ENCODE data around the gene CPA1. TPM values are rescaled to one million over a fixed set of nuclear protein-coding genes. Genes with fewer than 3 reads are reported as not detected.
A peak's percentile ranks its signal among the peaks of the same experiment; 100 is the strongest.

Gene CPA1
- total and polyA plus RNA-seq, 10 donors: 0.79 to 8.1 (median 2.2) TPM

- 83 to 89% (median 87%) methylated on average over 12 of the region's 12 CpGs for WGBS, 5 donors
- Histone ChIP-seq H3K27me3 (replicated peaks in 1 of 7) (no peaks in the 10 kb centered on the region), H3K9me3 (peaks cover 0 to 6% (median 0%) of the 10 kb centered on the region in 8 donors), H3K36me3 (no peaks in the 10 kb centered on the region), H3K4me3 (no peak overlapping the region), H3K4me1 (peaks cover 0 to 22% (median 2%) of the 10 kb centered on the region in 6 donors), H3K27ac (peak overlapping the region in 7 of 8 donors; percentile 7 to 88 (median 74))
- no peak for TF ChIP-seq POLR2AphosphoS5 (IDR thresholded peaks at IDR 0.05)
- no peak for TF ChIP-seq POLR2A (IDR thresholded peaks at IDR 0.05)
- no peak for TF ChIP-seq CTCF (IDR thresholded peaks at IDR 0.05 in 8 of 11, conservative IDR thresholded peaks at IDR 0.05 in 3 of 11)
- no peak for DNase-seq
- intact Hi-C loops (cut with DNase I; ENCODE audit: low total_unique reads): no loop called here
These were observed 7.5 kb downstream of the CPA1 start for GRCh38 chr7:130387628-130388403.

GRCh38 chr7:130388671-130389070 lies 8.4 kb downstream of the CPA1 start:
- H3K27me3 ChIP-seq (replicated peaks in 1 of 7): no peaks in the 10 kb centered on the region
- H3K9me3 ChIP-seq: peaks cover 0 to 6% (median 0%) of the 10 kb centered on the region in 8 donors
- TF ChIP-seq CTCF (IDR thresholded peaks at IDR 0.05 in 8 of 11, conservative IDR thresholded peaks at IDR 0.05 in 3 of 11): no peak
- TF ChIP-seq POLR2A (IDR thresholded peaks at IDR 0.05): no peak
- TF ChIP-seq POLR2AphosphoS5 (IDR thresholded peaks at IDR 0.05): no peak
- H3K36me3 ChIP-seq: no peaks in the 10 kb centered on the region
- H3K4me1 ChIP-seq: peaks cover 0 to 22% (median 6%) of the 10 kb centered on the region in 6 donors
- DNase-seq: no peak
- WGBS, 5 donors: 64 to 98% (median 90%) methylated on average over 2 of the region's 2 CpGs
- no peak overlapping the region for H3K4me3 ChIP-seq
- no peak overlapping the region for H3K27ac ChIP-seq
- intact Hi-C loops (cut with DNase I; ENCODE audit: low total_unique reads): no loop called here

- Histone ChIP-seq H3K9me3 (peaks cover 0 to 6% (median 0%) of the 10 kb centered on the region in 8 donors), H3K4me1 (peaks cover 0 to 21% (median 12%) of the 10 kb centered on the region in 6 donors), H3K27ac (no peak overlapping the region), H3K36me3 (no peaks in the 10 kb centered on the region), H3K27me3 (replicated peaks in 1 of 7) (no peaks in the 10 kb centered on the region), H3K4me3 (no peak overlapping the region)
- intact Hi-C loops (cut with DNase I; ENCODE audit: low total_unique reads): no loop called here
- TF ChIP-seq POLR2A (IDR thresholded peaks at IDR 0.05) (no peak), POLR2AphosphoS5 (IDR thresholded peaks at IDR 0.05) (no peak), CTCF (IDR thresholded peaks at IDR 0.05 in 8 of 11, conservative IDR thresholded peaks at IDR 0.05 in 3 of 11) (no peak)
- 78 to 100% (median 96%) methylated on average over 1 of the region's 1 CpG for WGBS, 5 donors
- DNase-seq: no peak
These were observed 10.2 kb downstream of the CPA1 start for GRCh38 chr7:130390486-130390885.

- Histone ChIP-seq H3K36me3 (peaks cover 0 to 6% (median 0%) of the 10 kb centered on the region in 6 donors), H3K4me1 (peaks cover 0 to 21% (median 9%) of the 10 kb centered on the region in 6 donors), H3K27ac (peak overlapping the region in 7 of 8 donors; percentile 5 to 70 (median 46)), H3K9me3 (peaks cover 0 to 6% (median 0%) of the 10 kb centered on the region in 8 donors), H3K4me3 (no peak overlapping the region), H3K27me3 (replicated peaks in 1 of 7) (no peaks in the 10 kb centered on the region)
- TF ChIP-seq CTCF (IDR thresholded peaks at IDR 0.05 in 8 of 11, conservative IDR thresholded peaks at IDR 0.05 in 3 of 11) (no peak), POLR2AphosphoS5 (IDR thresholded peaks at IDR 0.05) (no peak), POLR2A (IDR thresholded peaks at IDR 0.05) (no peak)
- DNase-seq: no peak
- intact Hi-C loops (cut with DNase I; ENCODE audit: low total_unique reads): no loop called here
- 64 to 79% (median 71%) methylated on average over 5 of the region's 5 CpGs for WGBS, 5 donors
These were observed 12.8 kb downstream of the CPA1 start for GRCh38 chr7:130393101-130393561.
